Astrocyte (in vitro differentiated cells and primary cell): Measurements from ENCODE around the gene CTNND2. TPM values are rescaled to one million over a fixed set of nuclear protein-coding genes. Genes with fewer than 3 reads are reported as not detected.
"Not testable (repeated sequence)": the region's sequence is repeated elsewhere in the genome, so short reads cannot be mapped to it uniquely, and the experiment has no call there.

ENCODE experiments used
- DNase-seq: peaks from one replicate; pipeline ENCODE4 v3.0.0-alpha.2; 2010; ENCODE audit warnings: low read depth
- FAIRE-seq: peaks from 2 replicates; lab custom pipeline; 2011; peaks lifted over from hg19 to GRCh38; lab: Jason Lieb, UNC
- H2AFZ ChIP-seq: 2 replicates; pipeline ENCODE4 v1.6.0; 2012; ENCODE audit warnings: low read depth, low read length, inconsistent platforms
- H3K27ac ChIP-seq: 2 replicates; pipeline ENCODE4 v1.5.1; 2011; ENCODE audit warnings: low read depth, low read length, inconsistent platforms
- H3K27me3 ChIP-seq: 2 replicates; pipeline ENCODE4 v1.6.0; 2011; ENCODE audit warnings: low read length, inconsistent platforms; ENCODE audit not compliant: insufficient read depth
- H3K36me3 ChIP-seq: 2 replicates; pipeline ENCODE4 v1.5.1; 2011; ENCODE audit warnings: low read length, inconsistent platforms; ENCODE audit not compliant: insufficient read depth
- H3K4me1 ChIP-seq: 2 replicates; pipeline ENCODE4 v1.5.1; 2011; ENCODE audit warnings: low read length, inconsistent platforms; ENCODE audit not compliant: insufficient read depth
- H3K4me2 ChIP-seq: 2 replicates; pipeline ENCODE4 v1.6.0; 2012; ENCODE audit warnings: low read length, inconsistent platforms
- H3K4me3 ChIP-seq: 2 replicates; pipeline ENCODE4 v1.5.1; 2011; ENCODE audit warnings: low read depth, mild to moderate bottlenecking, low read length, inconsistent platforms; ENCODE audit not compliant: insufficient read depth
- H3K79me2 ChIP-seq: 2 replicates; pipeline ENCODE4 v1.6.0; 2012; ENCODE audit warnings: mild to moderate bottlenecking, low read length, inconsistent platforms; ENCODE audit not compliant: insufficient read depth
- H3K9ac ChIP-seq: 2 replicates; pipeline ENCODE4 v1.6.0; 2012; ENCODE audit warnings: mild to moderate bottlenecking, low read length, inconsistent platforms
- H3K9me3 ChIP-seq: 2 replicates; pipeline ENCODE4 v1.5.1; 2012; ENCODE audit warnings: low read depth, mild to moderate bottlenecking, low read length, inconsistent platforms; ENCODE audit not compliant: insufficient read depth
- H4K20me1 ChIP-seq: 2 replicates; pipeline ENCODE4 v1.6.0; 2012; ENCODE audit warnings: low read length, inconsistent platforms; ENCODE audit not compliant: insufficient read depth
- H3K27ac Mint-ChIP-seq: one replicate; pipeline ENCODE4 v1.8.0; 2021; ENCODE audit warnings: mild to moderate bottlenecking, mixed read lengths; ENCODE audit not compliant: unreplicated experiment
- H3K27me3 Mint-ChIP-seq: one replicate; pipeline ENCODE4 v1.8.0; 2021; ENCODE audit warnings: low read depth, mixed read lengths; ENCODE audit not compliant: unreplicated experiment
- H3K36me3 Mint-ChIP-seq: one replicate; pipeline ENCODE4 v1.8.0; 2021; ENCODE audit warnings: low read depth, mixed read lengths; ENCODE audit not compliant: unreplicated experiment
- H3K4me1 Mint-ChIP-seq: one replicate; pipeline ENCODE4 v1.8.0; 2021; ENCODE audit warnings: low read depth, mixed read lengths; ENCODE audit not compliant: unreplicated experiment
- H3K4me3 Mint-ChIP-seq: one replicate; pipeline ENCODE4 v1.8.0; 2021; ENCODE audit warnings: mild to moderate bottlenecking, moderate library complexity, mixed read lengths; ENCODE audit not compliant: unreplicated experiment
- H3K9me3 Mint-ChIP-seq: one replicate; pipeline ENCODE4 v1.8.0; 2021; ENCODE audit warnings: mild to moderate bottlenecking, mixed read lengths; ENCODE audit not compliant: unreplicated experiment
- EZH2 ChIP-seq: IDR thresholded peaks from 2 replicates; pipeline ENCODE4 v1.6.1; 2012; ENCODE audit warnings: mild to moderate bottlenecking, low read length, inconsistent platforms; ENCODE audit not compliant: insufficient read depth
- total RNA-seq: library from RNA; stranded (reverse); gene quantifications from 2 replicates; pipeline ENCODE4 v1.2.1, GENCODE V29; 2021
- TF ChIP-seq, protein P1 (sequence below): IDR thresholded peaks from 2 replicates; pipeline ENCODE4 v1.5.1; 2011; ENCODE audit warnings: low read depth, mild to moderate bottlenecking, inconsistent platforms, low read length, moderate library complexity; ENCODE audit not compliant: insufficient read depth

The CTNND2 gene
- total RNA-seq, 1 donor from 2014 or later, result 4.5 TPM

DNA sequence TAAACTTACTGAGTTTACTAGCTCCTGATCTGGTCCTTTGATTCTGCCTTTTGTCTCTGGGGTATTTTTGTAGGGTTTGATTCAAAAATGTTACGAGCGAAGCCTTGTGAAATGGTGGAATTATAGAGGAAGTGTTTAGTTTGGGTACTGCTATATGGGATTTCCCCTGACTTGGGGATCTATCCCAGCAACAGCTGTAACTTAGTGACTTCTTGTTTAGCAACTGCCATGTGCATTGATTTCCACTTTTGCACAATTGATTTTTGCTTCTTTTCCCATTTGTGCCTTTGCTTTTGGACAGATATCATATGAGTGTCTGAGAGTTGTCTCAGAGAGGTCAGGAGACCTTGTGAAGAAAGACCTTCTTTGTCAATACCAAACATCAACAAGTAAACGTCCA lies 894.7 kb downstream of the CTNND2 start:
- no peak overlapping the region for H3K4me3 Mint-ChIP-seq
- Histone ChIP-seq H3K36me3 (no peaks in the 10 kb centered on the region), H3K9ac (no peak overlapping the region), H4K20me1 (no peaks in the 10 kb centered on the region), H3K9me3 (no peaks in the 10 kb centered on the region), H3K27me3 (no peaks in the 10 kb centered on the region), H2AFZ (no peak overlapping the region), H3K27ac (no peak overlapping the region), H3K79me2 (no peaks in the 10 kb centered on the region), H3K4me3 (no peak overlapping the region), H3K4me2 (no peak overlapping the region), H3K4me1 (no peaks in the 10 kb centered on the region)
- peaks cover 20% of the 10 kb centered on the region for H3K27me3 Mint-ChIP-seq
- no peak for TF ChIP-seq EZH2
- TF ChIP-seq, protein P1, sequence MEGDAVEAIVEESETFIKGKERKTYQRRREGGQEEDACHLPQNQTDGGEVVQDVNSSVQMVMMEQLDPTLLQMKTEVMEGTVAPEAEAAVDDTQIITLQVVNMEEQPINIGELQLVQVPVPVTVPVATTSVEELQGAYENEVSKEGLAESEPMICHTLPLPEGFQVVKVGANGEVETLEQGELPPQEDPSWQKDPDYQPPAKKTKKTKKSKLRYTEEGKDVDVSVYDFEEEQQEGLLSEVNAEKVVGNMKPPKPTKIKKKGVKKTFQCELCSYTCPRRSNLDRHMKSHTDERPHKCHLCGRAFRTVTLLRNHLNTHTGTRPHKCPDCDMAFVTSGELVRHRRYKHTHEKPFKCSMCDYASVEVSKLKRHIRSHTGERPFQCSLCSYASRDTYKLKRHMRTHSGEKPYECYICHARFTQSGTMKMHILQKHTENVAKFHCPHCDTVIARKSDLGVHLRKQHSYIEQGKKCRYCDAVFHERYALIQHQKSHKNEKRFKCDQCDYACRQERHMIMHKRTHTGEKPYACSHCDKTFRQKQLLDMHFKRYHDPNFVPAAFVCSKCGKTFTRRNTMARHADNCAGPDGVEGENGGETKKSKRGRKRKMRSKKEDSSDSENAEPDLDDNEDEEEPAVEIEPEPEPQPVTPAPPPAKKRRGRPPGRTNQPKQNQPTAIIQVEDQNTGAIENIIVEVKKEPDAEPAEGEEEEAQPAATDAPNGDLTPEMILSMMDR, result no peak
- no peak overlapping the region for H3K27ac Mint-ChIP-seq
- H3K36me3 Mint-ChIP-seq, result no peaks in the 10 kb centered on the region
- H3K4me1 Mint-ChIP-seq, result peaks cover 3% of the 10 kb centered on the region
- H3K9me3 Mint-ChIP-seq, result peaks cover 2% of the 10 kb centered on the region
- FAIRE-seq, result no peak
- DNase-seq, result no peak

DNA sequence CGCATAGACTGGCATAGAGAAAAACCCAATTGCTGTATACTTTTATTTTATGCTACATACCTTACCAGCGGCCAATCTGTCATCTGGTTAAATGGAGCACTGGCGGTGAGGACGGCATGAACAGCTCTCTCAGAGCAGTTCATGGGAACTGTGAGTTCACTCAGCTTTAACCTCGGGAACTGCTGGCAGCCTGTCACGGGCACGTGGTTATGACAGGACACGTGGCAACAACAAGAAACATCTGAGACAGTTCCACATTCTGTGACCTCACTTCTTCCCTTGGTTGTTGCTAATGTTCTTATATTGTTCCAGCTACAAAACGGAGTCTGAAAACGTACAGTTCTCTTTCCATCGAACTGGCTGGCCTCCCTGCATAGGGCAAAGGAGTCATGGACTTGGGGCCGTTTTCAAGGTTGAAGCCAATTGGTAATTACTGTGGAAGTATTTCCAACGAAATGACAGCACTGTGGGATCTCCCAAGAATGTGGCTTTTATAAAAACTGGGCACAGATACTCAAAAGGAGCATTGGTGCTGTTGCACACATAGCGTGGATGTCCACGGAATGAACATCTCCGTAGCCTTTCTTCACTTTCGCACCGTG lies 896.9 kb downstream of the CTNND2 start:
- H3K9me3 ChIP-seq, result no peaks in the 10 kb centered on the region
- H3K27me3 ChIP-seq, result no peaks in the 10 kb centered on the region
- H2AFZ ChIP-seq, result no peak overlapping the region
- no peaks in the 10 kb centered on the region for H3K4me1 ChIP-seq
- Mint-ChIP-seq H3K4me3 (no peak overlapping the region), H3K27ac (no peak overlapping the region), H3K9me3 (peaks cover 2% of the 10 kb centered on the region), H3K27me3 (peaks cover 19% of the 10 kb centered on the region), H3K4me1 (peaks cover 3% of the 10 kb centered on the region), H3K36me3 (no peaks in the 10 kb centered on the region)
- no peaks in the 10 kb centered on the region for H3K79me2 ChIP-seq
- H4K20me1 ChIP-seq, result no peaks in the 10 kb centered on the region
- H3K9ac ChIP-seq, result no peak overlapping the region
- no peak for TF ChIP-seq EZH2
- TF ChIP-seq, protein P1, result no peak
- H3K4me3 ChIP-seq, result no peak overlapping the region
- DNase-seq (no peak), FAIRE-seq (no peak)
- no peak overlapping the region for H3K27ac ChIP-seq
- H3K4me2 ChIP-seq, result no peak overlapping the region
- no peaks in the 10 kb centered on the region for H3K36me3 ChIP-seq

DNA sequence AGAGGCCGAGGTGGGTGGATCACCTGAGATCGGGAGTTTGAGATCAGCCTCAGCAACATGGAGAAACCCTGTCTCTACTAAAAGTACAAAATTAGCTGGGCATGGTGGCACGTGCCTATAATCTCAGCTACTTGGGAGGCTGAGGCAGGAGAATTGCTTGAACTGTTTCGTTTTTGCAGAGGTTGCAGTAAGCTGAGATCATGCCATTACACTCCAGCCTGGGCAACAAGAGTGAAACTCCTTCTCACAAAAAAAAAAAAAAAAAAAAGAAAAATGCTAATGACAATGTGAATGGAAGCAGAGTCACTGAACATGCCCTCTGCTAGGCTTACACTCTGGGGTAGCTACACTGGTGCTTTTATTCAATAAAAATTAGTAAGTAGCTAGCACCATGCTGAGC lies 899.7 kb downstream of the CTNND2 start:
- H3K4me1 Mint-ChIP-seq, H3K9me3 Mint-ChIP-seq, H3K4me1 ChIP-seq, H3K36me3 ChIP-seq, H3K27ac ChIP-seq, H2AFZ ChIP-seq, H3K9ac ChIP-seq, H3K4me3 ChIP-seq, H3K4me3 Mint-ChIP-seq, H3K36me3 Mint-ChIP-seq, H3K27me3 ChIP-seq, H4K20me1 ChIP-seq, H3K4me2 ChIP-seq, FAIRE-seq, H3K79me2 ChIP-seq, DNase-seq, H3K27ac Mint-ChIP-seq, H3K9me3 ChIP-seq: not testable (repeated sequence)
- peaks cover 20% of the 10 kb centered on the region for H3K27me3 Mint-ChIP-seq
